ENCODE data around the gene ATP11B. TPM values are rescaled to one million over a fixed set of nuclear protein-coding genes. Genes with fewer than 3 reads are reported as not detected.

Gene ATP11B
- total RNA-seq, 2 experiments from 2014 or later, result 109 to 112 TPM

GRCh38 chr3:182912474-182912873 is 119.2 kb downstream of the ATP11B start:
- CTCF ChIA-PET, result interaction anchor here (0.7 to 4.0 kb wide), 2 partner anchors 186 to 188 kb away, joined by 3 to 24 read pairs; partner anchors contain the start of gene MCCC1
- ATAC-seq (no peak), DNase-seq (no peak)
- Mint-ChIP-seq H3K4me3 (no peak overlapping the region), H3K27me3 (no peaks in the 10 kb centered on the region), H3K4me1 (peaks cover 60% of the 10 kb centered on the region), H3K36me3 (peaks cover 34% of the 10 kb centered on the region), H3K27ac (peak overlapping the region; percentile 80), H3K9me3 (ENCODE audit: low read depth) (no peaks in the 10 kb centered on the region)

DNA sequence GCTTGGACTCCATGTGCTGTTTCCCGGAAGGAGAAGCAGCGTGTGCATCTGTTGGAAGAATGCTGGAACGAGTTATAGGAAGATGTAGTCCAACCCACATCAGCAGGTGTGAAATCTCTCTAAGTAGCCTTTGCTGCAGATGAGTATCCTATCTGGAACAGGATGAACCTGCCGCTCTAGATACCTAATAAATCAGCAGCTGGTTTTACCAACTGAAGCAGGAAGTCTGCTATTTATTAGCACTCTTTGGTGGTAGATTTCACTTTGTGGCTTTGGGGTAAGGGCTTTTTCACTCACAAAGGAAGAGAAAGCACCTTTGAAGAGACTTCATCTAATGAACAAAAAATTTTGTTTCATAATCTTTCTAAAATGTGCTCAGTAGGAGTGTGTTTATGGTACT is 120.6 kb downstream of the ATP11B start:
- CTCF ChIA-PET, result interaction anchor here (1.4 to 1.5 kb wide), 2 partner anchors 9 to 200 kb away, joined by 3 to 5 read pairs; no protein-coding TSS in a partner anchor
- Mint-ChIP-seq H3K4me3 (peak overlapping the region; percentile 31), H3K27me3 (no peaks in the 10 kb centered on the region), H3K27ac (peak overlapping the region; percentile 86), H3K9me3 (ENCODE audit: low read depth) (no peaks in the 10 kb centered on the region), H3K36me3 (peaks cover 37% of the 10 kb centered on the region), H3K4me1 (peaks cover 58% of the 10 kb centered on the region)
- ATAC-seq (peak; percentile 46), DNase-seq (no peak)

GRCh38 chr3:182914341-182914740 is 121.0 kb downstream of the ATP11B start:
- peak; percentile 47 for ATAC-seq
- CTCF ChIA-PET, result interaction anchor here (0.5 to 1.5 kb wide), 3 partner anchors 10 to 200 kb away, joined by 3 to 5 read pairs (median 3); no protein-coding TSS in a partner anchor
- Mint-ChIP-seq H3K36me3 (peaks cover 37% of the 10 kb centered on the region), H3K9me3 (ENCODE audit: low read depth) (no peaks in the 10 kb centered on the region), H3K4me1 (peaks cover 54% of the 10 kb centered on the region), H3K27me3 (no peaks in the 10 kb centered on the region), H3K27ac (peak overlapping the region; percentile 67), H3K4me3 (peak overlapping the region; percentile 24)
- no peak for DNase-seq

DNA sequence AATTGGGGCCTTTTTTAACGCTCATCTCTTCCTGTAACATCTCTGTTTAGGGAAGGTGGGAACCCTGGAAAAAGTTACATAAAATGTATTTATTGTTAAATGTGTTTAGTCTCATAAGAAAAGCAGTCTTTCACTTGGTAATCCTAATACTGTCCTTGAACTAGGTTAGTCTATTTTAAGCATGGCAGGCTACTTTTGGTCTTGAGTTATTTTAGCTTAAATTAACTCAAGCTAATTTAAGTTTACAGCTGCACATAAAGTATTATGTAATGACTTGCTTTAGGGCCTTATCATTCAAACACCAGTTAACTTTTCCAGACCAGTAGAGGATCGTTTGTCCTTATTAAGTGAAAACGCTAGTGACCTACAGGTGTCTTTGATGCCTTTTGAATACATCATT is 123.8 kb downstream of the ATP11B start:
- DNase-seq, result no peak
- Mint-ChIP-seq H3K27me3 (no peaks in the 10 kb centered on the region), H3K4me1 (peaks cover 29% of the 10 kb centered on the region), H3K36me3 (peaks cover 30% of the 10 kb centered on the region), H3K9me3 (ENCODE audit: low read depth) (no peaks in the 10 kb centered on the region), H3K27ac (no peak overlapping the region), H3K4me3 (no peak overlapping the region)
- CTCF ChIA-PET, result no interaction called here
- ATAC-seq, result no peak

DNA sequence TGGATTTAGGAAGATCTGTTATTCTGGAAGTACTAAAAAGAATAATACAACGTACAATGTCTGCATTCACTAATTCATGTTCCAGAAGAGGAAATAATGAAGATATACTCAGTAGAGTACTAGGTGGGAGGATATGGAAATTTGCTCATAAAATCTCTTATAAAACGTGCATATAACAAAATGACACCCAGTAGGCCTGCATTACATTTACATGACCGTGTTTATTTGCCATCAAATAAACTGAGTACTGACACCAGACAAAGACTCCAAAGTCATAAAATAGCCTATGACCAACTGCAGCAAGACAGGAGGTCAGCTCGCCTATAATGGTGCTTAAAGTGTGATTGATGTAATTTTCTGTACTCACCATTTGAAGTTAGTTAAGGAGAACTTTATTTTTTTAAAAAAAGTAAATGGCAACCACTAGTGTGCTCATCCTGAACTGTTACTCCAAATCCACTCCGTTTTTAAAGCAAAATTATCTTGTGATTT is 126.6 kb downstream of the ATP11B start:
- H3K4me1 Mint-ChIP-seq, result peaks cover 4% of the 10 kb centered on the region
- H3K36me3 Mint-ChIP-seq, result peaks cover 31% of the 10 kb centered on the region
- no peaks in the 10 kb centered on the region for H3K27me3 Mint-ChIP-seq
- no peak overlapping the region for H3K4me3 Mint-ChIP-seq
- CTCF ChIA-PET, result interaction anchor here (0.9 to 1.3 kb wide), 3 partner anchors 10 to 466 kb away, joined by 3 read pairs; no protein-coding TSS in a partner anchor
- no peak overlapping the region for H3K27ac Mint-ChIP-seq
- no peak for ATAC-seq
- no peak for DNase-seq
- H3K9me3 Mint-ChIP-seq (ENCODE audit: low read depth), result no peaks in the 10 kb centered on the region

- Mint-ChIP-seq H3K27ac (no peak overlapping the region), H3K27me3 (no peaks in the 10 kb centered on the region)
- ATAC-seq, result no peak
Observed at GRCh38 chr3:182920515-182921084, 127.3 kb downstream of the ATP11B start.

GRCh38 chr3:182921665-182922355 is 128.5 kb downstream of the ATP11B start:
- H3K27ac Mint-ChIP-seq, result no peak overlapping the region
- ATAC-seq (no peak), DNase-seq (no peak)
- peaks cover 43% of the 10 kb centered on the region for H3K36me3 Mint-ChIP-seq
- no peaks in the 10 kb centered on the region for H3K4me1 Mint-ChIP-seq
- H3K9me3 Mint-ChIP-seq (ENCODE audit: low read depth), result peaks cover 2% of the 10 kb centered on the region
- H3K4me3 Mint-ChIP-seq, result no peak overlapping the region
- CTCF ChIA-PET, result interaction anchor here (0.7 kb wide), 1 partner anchor 205 kb away, joined by 3 read pairs; no protein-coding TSS in a partner anchor
- H3K27me3 Mint-ChIP-seq, result no peaks in the 10 kb centered on the region

More at GRCh38 chr3:182920515-182921084, 127.3 kb downstream of the ATP11B start:
- H3K4me3 Mint-ChIP-seq, result no peak overlapping the region
- DNase-seq, result no peak
- no peaks in the 10 kb centered on the region for H3K9me3 Mint-ChIP-seq (ENCODE audit: low read depth)
- CTCF ChIA-PET, result interaction anchor here (1.3 kb wide), 1 partner anchor 11 kb away, joined by 3 read pairs; no protein-coding TSS in a partner anchor
- H3K36me3 Mint-ChIP-seq, result peaks cover 34% of the 10 kb centered on the region
- peaks cover under 1% of the 10 kb centered on the region for H3K4me1 Mint-ChIP-seq

- Mint-ChIP-seq H3K4me1 (peaks cover 8% of the 10 kb centered on the region), H3K36me3 (peaks cover 59% of the 10 kb centered on the region), H3K9me3 (ENCODE audit: low read depth) (peaks cover 5% of the 10 kb centered on the region), H3K27ac (no peak overlapping the region), H3K27me3 (no peaks in the 10 kb centered on the region), H3K4me3 (no peak overlapping the region)
- no peak for DNase-seq
- CTCF ChIA-PET, result interaction anchor here (1.3 kb wide), 1 partner anchor 56 kb away, joined by 3 read pairs; no protein-coding TSS in a partner anchor
- ATAC-seq, result no peak
Observed at GRCh38 chr3:182925330-182925943, 132.1 kb downstream of the ATP11B start.

- Mint-ChIP-seq H3K27ac (no peak overlapping the region), H3K4me1 (peaks cover 8% of the 10 kb centered on the region), H3K9me3 (ENCODE audit: low read depth) (peaks cover 5% of the 10 kb centered on the region), H3K36me3 (peaks cover 59% of the 10 kb centered on the region), H3K4me3 (no peak overlapping the region), H3K27me3 (no peaks in the 10 kb centered on the region)
- ATAC-seq, result no peak
- CTCF ChIA-PET, result interaction anchor here (1.0 kb wide), 1 partner anchor 10 kb away, joined by 3 read pairs; no protein-coding TSS in a partner anchor
- no peak for DNase-seq
Observed at GRCh38 chr3:182925944-182926337, 132.6 kb downstream of the ATP11B start.

GRCh38 chr3:182935803-182936202 is 142.5 kb downstream of the ATP11B start:
- no peak for ATAC-seq

GRCh38 chr3:182936239-182936917 is 143.1 kb downstream of the ATP11B start:
- H3K27me3 Mint-ChIP-seq, result no peaks in the 10 kb centered on the region
- no peak overlapping the region for H3K27ac Mint-ChIP-seq
- no peak for ATAC-seq
- H3K4me1 Mint-ChIP-seq, result peaks cover 23% of the 10 kb centered on the region
- DNase-seq, result no peak
- no peak overlapping the region for H3K4me3 Mint-ChIP-seq
- peaks cover 25% of the 10 kb centered on the region for H3K36me3 Mint-ChIP-seq
- CTCF ChIA-PET, result interaction anchor here (0.8 to 1.1 kb wide), 2 partner anchors 10 to 26 kb away, joined by 3 to 4 read pairs; no protein-coding TSS in a partner anchor
- H3K9me3 Mint-ChIP-seq (ENCODE audit: low read depth), result peaks cover 3% of the 10 kb centered on the region

More at GRCh38 chr3:182935803-182936202, 142.5 kb downstream of the ATP11B start:
- no peak overlapping the region for H3K4me3 Mint-ChIP-seq
- DNase-seq, result no peak
- no peak overlapping the region for H3K27ac Mint-ChIP-seq
- CTCF ChIA-PET, result interaction anchor here (0.8 to 1.1 kb wide), 2 partner anchors 10 to 26 kb away, joined by 3 to 4 read pairs; no protein-coding TSS in a partner anchor
- peaks cover 20% of the 10 kb centered on the region for H3K4me1 Mint-ChIP-seq
- no peaks in the 10 kb centered on the region for H3K27me3 Mint-ChIP-seq
- peaks cover 3% of the 10 kb centered on the region for H3K9me3 Mint-ChIP-seq (ENCODE audit: low read depth)
- peaks cover 28% of the 10 kb centered on the region for H3K36me3 Mint-ChIP-seq

DNA sequence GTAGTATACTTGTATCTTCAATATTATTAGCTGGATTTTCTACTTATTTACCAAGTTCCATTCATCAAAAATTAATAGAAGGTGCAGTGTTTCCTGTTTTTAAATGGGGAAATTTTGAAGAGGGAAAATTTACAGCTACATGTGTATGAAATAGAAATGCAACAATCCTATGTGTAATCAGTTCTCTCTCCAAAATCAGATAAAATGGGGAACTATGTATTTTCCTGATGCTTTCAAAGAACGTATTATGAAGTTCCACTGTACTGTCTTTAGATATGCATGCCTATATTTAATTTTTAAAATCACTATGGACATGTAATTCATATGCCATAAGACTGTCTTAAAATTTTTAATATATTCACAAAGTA is 143.6 kb downstream of the ATP11B start:
- Mint-ChIP-seq H3K9me3 (ENCODE audit: low read depth) (peaks cover 3% of the 10 kb centered on the region), H3K4me3 (no peak overlapping the region), H3K36me3 (peaks cover 23% of the 10 kb centered on the region), H3K4me1 (peaks cover 23% of the 10 kb centered on the region), H3K27ac (no peak overlapping the region), H3K27me3 (no peaks in the 10 kb centered on the region)
- DNase-seq (no peak), ATAC-seq (no peak)
- CTCF ChIA-PET, result no interaction called here
